Keratinocyte (primary cell): ENCODE data around the gene CCDC54.

ENCODE experiments used
- EZH2 ChIP-seq: IDR thresholded peaks from one replicate; pipeline ENCODE4 v1.6.1; 2012; ENCODE audit warnings: inconsistent platforms, mild to moderate bottlenecking, low read length, moderate library complexity
- TF ChIP-seq, protein P1 (sequence below), 3 experiments: IDR thresholded peaks in 1 of 3; conservative IDR thresholded peaks in 1 of 3; optimal IDR thresholded peaks in 1 of 3; 2 replicates in 2 of 3; 3 replicates in 1 of 3; pipeline versions ENCODE3 to v1.5.1; 2011; ENCODE audit warnings: low read length in 3 of 3, mild to moderate bottlenecking in 3 of 3, moderate library complexity in 2 of 3, control low read depth in 1 of 3, inconsistent platforms in 1 of 3; ENCODE audit not compliant: insufficient read depth in 2 of 3; ENCODE audit errors: extremely low read depth in 1 of 3

DNA sequence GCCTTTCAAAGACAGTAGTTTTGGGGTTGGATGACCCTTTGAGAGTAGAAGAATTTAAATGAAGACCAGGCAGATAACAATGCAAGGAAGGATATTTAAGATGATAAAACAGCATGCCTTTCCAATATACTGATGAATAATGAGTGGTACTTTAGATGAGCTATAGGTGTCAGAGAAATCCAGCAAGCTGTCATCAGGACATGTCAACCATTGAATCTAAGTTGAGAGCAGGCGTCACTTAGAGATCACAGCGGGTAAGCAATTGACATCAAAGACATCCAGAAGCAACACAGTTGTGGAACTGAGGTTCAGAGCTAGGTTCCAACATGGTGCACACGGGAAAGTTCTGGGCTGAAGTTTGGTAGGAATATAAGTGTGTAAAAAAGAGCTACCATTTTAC, 25.0 kb downstream of the CCDC54 start:
- TF ChIP-seq, protein P1, sequence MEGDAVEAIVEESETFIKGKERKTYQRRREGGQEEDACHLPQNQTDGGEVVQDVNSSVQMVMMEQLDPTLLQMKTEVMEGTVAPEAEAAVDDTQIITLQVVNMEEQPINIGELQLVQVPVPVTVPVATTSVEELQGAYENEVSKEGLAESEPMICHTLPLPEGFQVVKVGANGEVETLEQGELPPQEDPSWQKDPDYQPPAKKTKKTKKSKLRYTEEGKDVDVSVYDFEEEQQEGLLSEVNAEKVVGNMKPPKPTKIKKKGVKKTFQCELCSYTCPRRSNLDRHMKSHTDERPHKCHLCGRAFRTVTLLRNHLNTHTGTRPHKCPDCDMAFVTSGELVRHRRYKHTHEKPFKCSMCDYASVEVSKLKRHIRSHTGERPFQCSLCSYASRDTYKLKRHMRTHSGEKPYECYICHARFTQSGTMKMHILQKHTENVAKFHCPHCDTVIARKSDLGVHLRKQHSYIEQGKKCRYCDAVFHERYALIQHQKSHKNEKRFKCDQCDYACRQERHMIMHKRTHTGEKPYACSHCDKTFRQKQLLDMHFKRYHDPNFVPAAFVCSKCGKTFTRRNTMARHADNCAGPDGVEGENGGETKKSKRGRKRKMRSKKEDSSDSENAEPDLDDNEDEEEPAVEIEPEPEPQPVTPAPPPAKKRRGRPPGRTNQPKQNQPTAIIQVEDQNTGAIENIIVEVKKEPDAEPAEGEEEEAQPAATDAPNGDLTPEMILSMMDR (optimal IDR thresholded peaks at IDR 0.05 in 1 of 3, IDR thresholded peaks at IDR 0.05 in 1 of 3, conservative IDR thresholded peaks at IDR 0.05 in 1 of 3; ENCODE audit: extremely low read depth in 1 of 3, insufficient read depth in 2 of 3, low read length in 3 of 3) = no peak
- TF ChIP-seq EZH2 = no peak
